Stimulated activated CD4-positive, alpha-beta T cell treated with anti-CD3 and anti-CD28 coated beads, Interleukin-2, amount 100 ng/mL, for 24 hours (primary cell): ENCODE measurements around the gene SLC9C1.

ENCODE experiments used
- DNase-seq, 2 donors: peaks; one replicate each; pipeline ENCODE4 v3.0.0-alpha.2; 2020

Gene SLC9C1

DNA sequence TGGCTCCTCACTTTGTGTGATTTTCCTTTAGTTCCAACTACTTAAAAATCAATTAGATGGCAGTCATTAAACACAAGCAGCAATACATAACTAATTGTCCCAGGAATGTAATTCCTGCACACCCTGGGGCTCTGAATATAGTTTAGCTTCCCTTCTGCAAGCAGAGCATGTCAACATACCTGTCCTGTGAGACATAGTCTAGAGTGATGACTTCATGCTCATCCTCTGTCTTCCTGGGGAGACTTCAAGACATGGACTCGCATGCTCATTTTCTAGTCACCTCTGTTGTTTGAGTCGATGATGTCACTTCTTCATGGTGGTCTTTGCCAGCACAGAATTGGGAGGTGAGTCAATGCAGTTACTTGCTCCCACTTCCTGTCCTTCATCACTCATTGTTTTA, 192.1 kb downstream of the SLC9C1 start:
- no peak for DNase-seq

DNA sequence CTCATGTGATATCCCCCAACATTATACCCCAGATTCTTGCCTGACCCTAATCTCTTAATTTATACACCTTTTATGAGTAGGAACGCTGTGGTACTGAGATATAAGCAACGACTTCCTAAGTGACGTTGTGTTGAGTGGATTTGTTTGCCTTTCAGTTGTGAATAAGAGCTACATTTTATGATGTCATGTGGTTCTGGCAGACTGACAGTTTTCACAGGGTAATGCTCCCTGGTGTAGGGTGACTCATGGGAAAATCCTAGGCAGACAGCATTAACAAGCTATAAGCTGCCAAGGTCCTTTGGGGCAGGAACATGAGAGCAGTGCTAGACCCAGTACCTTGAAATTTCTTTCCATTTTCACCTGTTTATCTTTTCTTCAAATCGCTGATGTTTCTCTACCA, 196.6 kb downstream of the SLC9C1 start:
- peak in 1 of 2 donors; percentile 31 for DNase-seq

DNA sequence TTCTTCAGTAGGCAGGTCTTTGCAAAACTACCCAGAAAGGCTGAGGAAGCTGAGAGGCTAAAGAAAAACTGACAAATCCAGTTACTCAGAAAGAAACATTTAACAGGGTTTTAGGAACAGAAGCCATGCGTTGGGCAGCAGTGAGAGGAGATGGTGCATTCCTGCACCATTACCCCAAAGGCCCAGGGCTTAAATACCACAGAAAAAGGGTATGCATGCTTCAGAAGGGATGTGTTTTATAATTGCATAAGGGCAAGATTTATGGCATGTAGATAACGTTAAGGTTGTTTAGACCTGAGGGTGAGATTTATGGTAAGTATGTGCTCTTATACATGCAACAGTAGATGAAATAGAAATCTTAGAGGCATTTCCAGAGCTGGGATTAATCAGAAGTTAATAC, 197.8 kb downstream of the SLC9C1 start:
- DNase-seq, result no peak

DNA sequence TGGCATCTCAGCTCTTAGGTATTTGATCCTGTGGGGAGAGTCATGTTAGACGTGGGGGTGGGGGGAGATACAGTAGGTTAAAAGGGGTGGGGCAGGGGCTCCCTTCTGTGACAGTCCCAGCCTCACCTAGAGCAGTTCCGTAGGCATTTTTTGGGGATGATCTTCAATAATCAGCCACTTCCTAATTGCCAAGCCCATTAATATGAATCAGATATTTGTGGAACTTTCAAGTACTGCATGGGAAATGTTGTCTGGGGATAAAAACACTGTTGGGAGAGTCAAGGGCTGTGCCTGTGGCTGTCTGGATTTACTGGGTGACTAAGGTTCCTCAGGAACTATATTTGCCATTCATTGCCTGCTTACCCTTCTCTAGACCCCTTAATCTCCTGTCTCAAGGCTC, 198.3 kb downstream of the SLC9C1 start:
- no peak for DNase-seq

DNA sequence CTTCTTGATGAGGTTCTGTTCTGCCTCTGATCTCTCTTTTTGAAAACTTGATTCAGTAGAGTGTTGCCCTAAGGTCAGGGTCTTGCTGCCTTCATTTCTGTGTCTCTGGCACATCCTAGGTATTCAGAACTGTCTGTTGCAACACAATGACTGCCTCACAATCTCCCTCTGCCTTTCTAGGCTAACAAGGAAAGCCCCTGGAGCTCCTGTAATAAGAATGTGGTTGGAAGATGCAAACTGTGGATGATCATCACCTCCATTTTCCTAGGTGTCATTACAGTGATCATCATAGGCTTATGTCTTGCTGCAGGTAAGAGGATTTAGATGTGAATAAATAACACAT, 200.9 kb downstream of the SLC9C1 start:
- DNase-seq, result no peak

DNA sequence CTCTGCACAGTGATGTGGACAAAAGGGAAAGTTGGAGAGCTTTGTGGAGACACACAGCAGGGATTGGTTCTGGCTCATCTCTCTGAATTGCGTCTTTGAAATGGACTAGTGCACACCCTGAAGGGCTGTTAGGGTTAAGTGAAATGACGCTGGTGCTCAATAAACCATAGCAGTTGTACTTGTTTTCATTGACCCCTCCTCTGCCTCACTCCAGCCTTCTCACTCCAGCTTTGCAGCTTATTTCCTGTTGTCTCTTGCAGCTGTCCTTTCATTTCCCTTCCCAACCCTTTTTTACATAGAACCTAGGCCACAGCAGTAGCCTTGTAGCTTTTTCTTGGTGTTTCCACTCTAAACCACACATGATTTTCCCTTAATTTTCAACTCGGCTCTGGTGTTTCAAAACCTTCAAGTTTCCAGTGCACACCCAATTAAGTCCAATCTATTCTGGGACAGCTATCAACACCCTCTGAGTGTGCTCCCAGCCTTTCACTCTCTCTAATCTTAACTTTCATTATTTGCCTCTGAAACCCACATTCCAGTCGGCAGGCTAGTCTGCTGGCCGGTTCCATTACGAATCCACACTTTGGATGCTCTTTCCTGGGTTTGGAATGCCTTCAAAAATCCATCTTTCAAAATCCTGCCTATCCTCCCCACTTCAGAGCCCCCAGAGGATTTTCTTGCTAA, 201.4 kb downstream of the SLC9C1 start:
- DNase-seq, result no peak

DNA sequence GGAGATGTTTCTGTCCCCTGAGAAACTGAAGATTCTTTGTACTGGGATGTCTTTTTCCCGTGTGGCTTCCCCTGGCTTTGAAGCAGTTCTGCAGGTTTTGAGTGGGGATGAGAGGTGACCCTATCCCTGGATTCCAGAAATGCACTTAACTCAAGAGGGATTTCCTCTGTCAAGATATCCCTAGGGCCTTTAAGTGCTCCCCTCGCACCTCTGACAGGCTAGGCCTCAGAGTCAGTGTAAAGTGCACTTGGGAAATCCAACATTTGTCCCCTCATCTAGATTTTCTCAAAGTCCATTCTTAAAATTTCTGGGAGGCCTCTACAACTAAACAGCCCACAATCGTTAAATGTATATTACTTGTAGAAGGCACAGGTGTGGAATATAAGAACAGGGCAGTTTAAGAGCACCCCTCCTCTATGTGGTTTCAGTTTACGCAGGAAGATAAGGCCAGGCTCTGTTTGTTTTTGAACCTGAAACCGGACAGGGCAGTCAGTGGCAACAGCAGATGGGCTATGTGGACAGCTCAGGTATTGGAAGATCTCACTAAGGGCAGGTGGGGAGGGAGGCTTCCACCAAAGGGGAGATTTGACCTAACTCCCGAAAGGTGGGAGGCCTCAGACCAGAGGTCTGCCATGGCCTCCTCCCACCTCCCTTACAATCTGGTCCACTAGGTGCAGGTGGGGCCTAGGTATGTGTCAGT, 203.0 kb downstream of the SLC9C1 start:
- no peak for DNase-seq
